ENCODE measurements around the gene COL11A1. TPM values are rescaled to one million over a fixed set of nuclear protein-coding genes. Genes with fewer than 3 reads are reported as not detected.
"Not testable (repeated sequence)": the region's sequence is repeated elsewhere in the genome, so short reads cannot be mapped to it uniquely, and the experiment has no call there.

COL11A1 gene
- total and polyA plus RNA-seq, 12 donors = 0.27 to 61.9 (median 2.5) TPM

DNA sequence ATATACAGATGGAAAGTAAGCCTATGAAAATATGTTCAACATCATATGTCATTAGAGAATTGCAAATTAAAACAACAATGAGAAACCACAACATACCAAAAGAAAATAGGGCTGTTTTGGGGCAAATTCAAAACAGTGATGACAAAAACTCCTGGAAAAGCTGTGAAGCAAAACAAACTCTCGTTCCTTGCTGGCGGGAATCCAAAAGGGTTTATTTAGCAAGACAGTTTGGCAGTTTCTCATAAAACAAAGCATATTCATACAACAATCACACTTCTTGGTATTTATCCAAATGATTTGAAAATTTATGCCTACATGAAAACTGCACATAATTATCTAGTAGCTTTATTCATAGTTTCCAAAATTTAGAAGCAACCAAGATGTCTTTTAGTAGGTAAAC, 44.4 kb downstream of the COL11A1 start:
- intact Hi-C loops (cut with DNase I) = no loop called here
- H3K36me3 ChIP-seq (replicated peaks in 1 of 2) = no peaks in the 10 kb centered on the region
- no peaks in the 10 kb centered on the region for H3K27me3 ChIP-seq
- no peaks in the 10 kb centered on the region for H3K4me1 ChIP-seq (replicated peaks in 1 of 2)
- no peak for TF ChIP-seq POLR2A (IDR thresholded peaks at IDR 0.05)
- TF ChIP-seq, protein P1, sequence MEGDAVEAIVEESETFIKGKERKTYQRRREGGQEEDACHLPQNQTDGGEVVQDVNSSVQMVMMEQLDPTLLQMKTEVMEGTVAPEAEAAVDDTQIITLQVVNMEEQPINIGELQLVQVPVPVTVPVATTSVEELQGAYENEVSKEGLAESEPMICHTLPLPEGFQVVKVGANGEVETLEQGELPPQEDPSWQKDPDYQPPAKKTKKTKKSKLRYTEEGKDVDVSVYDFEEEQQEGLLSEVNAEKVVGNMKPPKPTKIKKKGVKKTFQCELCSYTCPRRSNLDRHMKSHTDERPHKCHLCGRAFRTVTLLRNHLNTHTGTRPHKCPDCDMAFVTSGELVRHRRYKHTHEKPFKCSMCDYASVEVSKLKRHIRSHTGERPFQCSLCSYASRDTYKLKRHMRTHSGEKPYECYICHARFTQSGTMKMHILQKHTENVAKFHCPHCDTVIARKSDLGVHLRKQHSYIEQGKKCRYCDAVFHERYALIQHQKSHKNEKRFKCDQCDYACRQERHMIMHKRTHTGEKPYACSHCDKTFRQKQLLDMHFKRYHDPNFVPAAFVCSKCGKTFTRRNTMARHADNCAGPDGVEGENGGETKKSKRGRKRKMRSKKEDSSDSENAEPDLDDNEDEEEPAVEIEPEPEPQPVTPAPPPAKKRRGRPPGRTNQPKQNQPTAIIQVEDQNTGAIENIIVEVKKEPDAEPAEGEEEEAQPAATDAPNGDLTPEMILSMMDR (IDR thresholded peaks at IDR 0.05) = no peak
- no peak overlapping the region for H3K27ac ChIP-seq
- no peaks in the 10 kb centered on the region for H3K9me3 ChIP-seq (replicated peaks in 1 of 3)
- DNase-seq = peak in 1 of 7 donors; percentile 1
- no peak overlapping the region for H3K4me3 ChIP-seq
- 47 to 60% (median 58%) methylated on average over 2 of the region's 2 CpGs for WGBS, 4 donors

DNA sequence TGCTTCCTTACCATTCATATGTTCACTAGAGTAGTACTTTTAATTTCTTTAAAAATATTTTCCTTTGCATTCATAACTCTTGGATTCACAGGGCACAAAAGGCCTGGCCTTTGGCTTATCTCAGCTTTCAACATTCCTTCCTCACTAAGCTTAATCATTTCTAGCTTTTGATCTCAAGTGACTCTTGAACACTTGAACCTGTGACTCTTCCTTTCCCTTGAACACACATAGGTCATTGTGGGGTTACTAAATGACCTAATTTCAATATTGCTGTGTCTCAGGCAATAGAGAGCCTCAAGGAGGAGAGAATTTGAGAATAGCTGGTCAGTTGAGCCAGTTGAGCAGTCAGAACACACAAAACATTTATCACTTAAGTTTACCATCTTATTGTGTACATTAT, 49.9 kb downstream of the COL11A1 start:
- DNase-seq = no peak
- Histone ChIP-seq H3K4me1 (replicated peaks in 1 of 2) (no peaks in the 10 kb centered on the region), H3K27ac (no peak overlapping the region), H3K27me3 (no peaks in the 10 kb centered on the region), H3K36me3 (replicated peaks in 1 of 2) (no peaks in the 10 kb centered on the region), H3K4me3 (no peak overlapping the region), H3K9me3 (replicated peaks in 1 of 3) (no peaks in the 10 kb centered on the region)
- TF ChIP-seq, protein P1 (IDR thresholded peaks at IDR 0.05) = no peak
- TF ChIP-seq POLR2A (IDR thresholded peaks at IDR 0.05) = no peak
- intact Hi-C loops (cut with DNase I) = no loop called here

GRCh38 chr1:103056423-103056822, 51.9 kb downstream of the COL11A1 start:
- H3K4me1 ChIP-seq (replicated peaks in 1 of 2) = no peaks in the 10 kb centered on the region
- TF ChIP-seq POLR2A (IDR thresholded peaks at IDR 0.05) = no peak
- TF ChIP-seq, protein P1 (IDR thresholded peaks at IDR 0.05) = no peak
- H3K27ac ChIP-seq = no peak overlapping the region
- WGBS, 4 donors = 52 to 76% (median 66%) methylated on average over 1 of the region's 1 CpG
- no peaks in the 10 kb centered on the region for H3K9me3 ChIP-seq (replicated peaks in 1 of 3)
- H3K36me3 ChIP-seq (replicated peaks in 1 of 2) = no peaks in the 10 kb centered on the region
- no peak overlapping the region for H3K4me3 ChIP-seq
- intact Hi-C loops (cut with DNase I) = no loop called here
- no peaks in the 10 kb centered on the region for H3K27me3 ChIP-seq
- DNase-seq = no peak

GRCh38 chr1:103028110-103028509, 80.2 kb downstream of the COL11A1 start:
- H3K27ac ChIP-seq; H3K36me3 ChIP-seq (replicated peaks in 1 of 2); DNase-seq; intact Hi-C loops (cut with DNase I); H3K4me3 ChIP-seq; H3K9me3 ChIP-seq (replicated peaks in 1 of 3); H3K27me3 ChIP-seq; H3K4me1 ChIP-seq (replicated peaks in 1 of 2): not testable (repeated sequence)
- 88 to 97% (median 88%) methylated on average over 13 of the region's 13 CpGs for WGBS, 4 donors

DNA sequence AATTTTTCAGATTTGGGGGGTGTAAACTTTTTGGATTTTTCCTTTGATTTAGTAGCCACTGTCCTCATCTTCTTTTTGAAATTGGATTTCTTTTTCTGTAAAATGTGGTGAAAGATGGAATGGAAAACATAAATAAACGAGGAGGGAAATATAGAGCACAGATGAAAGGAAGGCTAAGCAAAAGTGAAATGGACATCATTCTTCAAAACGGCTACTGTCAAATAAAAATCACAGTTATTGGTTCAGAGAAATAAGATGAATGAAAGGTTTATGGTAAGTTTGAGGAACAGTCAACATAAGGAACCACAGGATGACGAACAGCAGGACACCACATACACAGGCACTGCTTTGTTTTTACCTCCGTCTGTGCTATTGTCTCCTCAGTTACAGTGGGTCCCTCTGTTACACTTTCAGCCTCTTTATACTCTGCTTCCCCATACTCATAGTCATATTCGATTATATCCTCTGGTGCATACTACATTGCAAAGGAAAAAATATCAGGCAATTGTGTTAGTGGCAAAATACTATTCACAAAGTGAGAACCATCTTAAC, 82.4 kb downstream of the COL11A1 start:
- Histone ChIP-seq H3K27me3 (no peaks in the 10 kb centered on the region), H3K4me1 (replicated peaks in 1 of 2) (no peaks in the 10 kb centered on the region), H3K27ac (no peak overlapping the region), H3K9me3 (replicated peaks in 1 of 3) (no peaks in the 10 kb centered on the region), H3K4me3 (no peak overlapping the region), H3K36me3 (replicated peaks in 1 of 2) (no peaks in the 10 kb centered on the region)
- TF ChIP-seq POLR2A (IDR thresholded peaks at IDR 0.05) = no peak
- TF ChIP-seq, protein P1 (IDR thresholded peaks at IDR 0.05) = no peak
- 62 to 71% (median 70%) methylated on average over 5 of the region's 5 CpGs for WGBS, 4 donors
- DNase-seq = no peak
- intact Hi-C loops (cut with DNase I) = no loop called here

All from adrenal gland (tissue), 12 donors.